Effector CD8-positive, alpha-beta T cell (primary cell): ENCODE results near the gene MT3.

Source experiments
- DNase-seq: peaks from one replicate; lab custom pipeline; 2025; lab: John Stamatoyannopoulos, UW
- total RNA-seq, 4 experiments: gene quantifications; one replicate each; lab custom pipeline; 2026; lab: John Stamatoyannopoulos, UW

Gene MT3
- total RNA-seq, result 0 to 0.36 (median 0) reads per million in 4 experiments

DNA sequence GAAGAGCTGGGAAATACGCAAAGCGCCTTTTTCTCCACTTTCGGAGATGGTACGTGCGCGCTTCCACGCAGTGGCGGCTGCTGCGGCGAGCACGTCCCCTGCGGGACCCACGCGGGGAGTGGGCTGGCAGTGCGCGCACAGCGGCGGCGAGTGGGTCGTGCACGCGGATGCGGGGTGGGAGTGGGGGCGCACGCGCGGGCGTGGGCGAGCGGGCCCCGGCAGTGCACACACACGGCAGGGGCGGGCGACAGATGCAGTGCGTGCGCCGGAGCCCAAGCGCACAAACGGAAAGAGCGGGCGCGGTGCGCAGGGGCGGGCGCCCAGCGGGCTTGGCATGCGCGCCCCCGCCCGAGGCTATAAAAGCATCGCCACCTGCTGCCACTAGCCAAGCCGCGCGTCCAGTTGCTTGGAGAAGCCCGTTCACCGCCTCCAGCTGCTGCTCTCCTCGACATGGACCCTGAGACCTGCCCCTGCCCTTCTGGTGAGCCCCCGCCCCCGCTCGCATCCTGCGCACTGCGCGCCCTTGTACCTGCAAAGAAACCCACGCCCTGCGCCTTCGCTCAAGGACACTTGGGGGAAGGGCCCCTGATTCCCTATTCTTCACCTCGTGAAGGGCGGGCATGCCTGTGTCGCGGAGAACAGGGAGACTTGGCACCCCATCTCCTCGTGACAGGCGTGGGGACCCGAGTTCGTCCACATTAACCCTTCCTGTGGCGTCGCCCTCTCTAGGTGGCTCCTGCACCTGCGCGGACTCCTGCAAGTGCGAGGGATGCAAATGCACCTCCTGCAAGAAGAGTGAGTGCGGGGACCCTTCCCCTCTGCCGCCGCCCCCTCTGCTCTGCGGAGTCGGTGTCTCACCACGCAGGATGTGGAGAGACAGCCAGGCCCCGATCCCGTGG, at the start of gene MT3:
TSS of gene MT3 (plus strand) at position 388 of the 899 bp plus-strand sequence. CDS start at position 451, 63 bp downstream.
- peak; percentile 12 for DNase-seq

DNA sequence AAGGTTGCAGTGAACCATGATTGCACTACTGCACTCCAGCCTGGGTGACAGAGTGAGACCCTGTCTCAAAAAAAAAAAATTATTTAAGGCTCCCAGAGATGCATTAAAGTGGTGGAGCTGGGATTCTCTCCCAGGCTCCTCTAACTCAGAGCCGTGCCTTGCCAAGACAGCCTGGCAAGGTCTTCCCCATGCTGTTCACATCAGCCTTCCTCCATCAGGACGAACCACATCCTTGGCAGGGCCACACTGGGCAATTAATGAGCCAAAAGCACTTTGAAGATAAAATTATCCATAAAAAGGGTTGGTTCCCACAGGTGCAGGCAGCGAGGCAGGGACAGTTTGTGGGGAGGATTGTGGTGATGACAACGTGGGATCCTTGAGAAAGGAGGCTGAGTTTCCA, 49.7 kb upstream of the MT3 start:
- DNase-seq, result no peak

DNA sequence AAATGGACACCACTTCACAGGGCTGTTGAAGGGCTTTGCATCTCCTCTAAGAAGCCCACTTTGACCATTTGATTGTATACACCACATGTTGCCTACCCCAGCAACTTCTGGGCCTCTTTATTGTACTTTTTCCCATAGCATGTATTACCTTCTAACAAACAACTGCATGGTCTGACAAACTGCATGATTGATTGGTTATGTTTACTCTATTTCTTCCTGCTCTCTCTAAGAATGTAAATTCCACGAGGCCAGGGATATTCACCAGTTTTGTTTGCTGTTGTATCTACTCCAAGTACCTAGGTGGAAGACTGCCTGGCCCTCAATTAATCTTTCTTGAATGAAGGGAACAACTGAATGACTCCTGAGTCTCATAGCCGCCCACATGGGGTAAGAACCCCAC, 47.3 kb upstream of the MT3 start:
- DNase-seq, result no peak

DNA sequence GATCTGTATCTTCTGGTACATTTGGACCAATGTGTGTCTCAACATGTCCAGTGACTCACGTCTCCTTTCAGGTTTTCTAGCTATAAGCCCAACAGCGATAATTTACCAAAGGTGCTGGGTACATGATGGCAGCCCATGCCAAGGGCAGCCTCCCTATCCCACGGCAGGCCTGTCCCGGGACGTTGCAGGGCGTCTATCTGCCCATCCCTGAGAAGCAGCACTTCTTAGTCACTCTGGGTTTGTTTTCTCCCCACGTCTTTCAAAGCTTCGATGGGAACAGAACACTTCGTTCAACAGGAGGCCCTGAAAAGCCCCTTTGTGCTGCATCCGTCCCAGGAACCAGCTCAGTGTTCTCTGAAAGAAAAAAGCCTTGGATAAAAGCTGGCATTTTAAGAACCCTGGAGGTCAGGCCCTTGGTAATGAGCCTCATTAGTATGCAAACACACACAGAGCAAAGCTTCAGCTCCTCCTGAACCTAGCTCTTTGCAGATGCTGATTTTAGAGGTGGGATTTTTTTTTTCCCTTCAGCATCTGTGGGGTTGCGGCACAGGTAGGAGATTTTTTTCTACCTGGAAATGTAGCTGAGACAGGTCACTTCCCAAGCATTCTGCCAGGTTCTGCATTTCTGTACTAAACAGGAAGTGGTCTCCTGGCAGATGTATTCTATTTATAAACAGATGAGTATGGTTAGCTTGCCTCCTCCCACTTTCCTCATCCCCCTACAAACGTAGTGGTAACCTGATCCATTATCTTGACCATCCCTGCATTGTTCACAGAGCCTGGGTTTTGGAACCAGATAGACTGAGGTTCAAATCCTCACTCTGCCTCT, 42.0 kb upstream of the MT3 start:
- DNase-seq, result no peak

DNA sequence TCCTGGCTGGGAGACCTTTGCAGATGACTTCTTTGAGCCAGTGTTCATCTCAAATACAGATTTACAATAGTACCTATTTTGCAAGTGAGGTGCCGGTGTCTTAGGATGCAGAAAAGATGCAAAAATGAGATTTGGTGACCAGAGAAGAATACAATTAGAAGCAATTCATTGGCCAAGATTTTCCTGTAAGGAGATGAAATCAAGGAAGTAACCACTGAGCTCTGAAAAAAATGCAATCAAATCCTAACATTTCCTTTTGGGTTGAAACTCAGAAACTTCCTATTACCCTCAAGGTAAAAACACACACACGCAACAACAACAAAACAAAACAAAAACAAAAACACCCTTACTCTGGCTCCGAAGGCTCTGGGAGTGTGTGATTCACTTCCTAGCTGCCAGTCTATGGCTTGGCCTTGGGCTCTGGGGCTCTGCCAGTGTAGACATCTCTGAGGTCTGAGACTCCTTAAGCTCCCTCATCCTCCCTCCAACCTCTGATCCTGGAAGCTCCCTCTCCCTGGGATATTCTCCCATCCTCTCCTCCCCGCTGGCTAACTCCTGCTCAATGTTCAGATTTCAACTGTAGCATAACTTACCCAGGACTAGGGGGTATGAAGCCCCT, 41.3 kb upstream of the MT3 start:
- DNase-seq, result no peak

DNA sequence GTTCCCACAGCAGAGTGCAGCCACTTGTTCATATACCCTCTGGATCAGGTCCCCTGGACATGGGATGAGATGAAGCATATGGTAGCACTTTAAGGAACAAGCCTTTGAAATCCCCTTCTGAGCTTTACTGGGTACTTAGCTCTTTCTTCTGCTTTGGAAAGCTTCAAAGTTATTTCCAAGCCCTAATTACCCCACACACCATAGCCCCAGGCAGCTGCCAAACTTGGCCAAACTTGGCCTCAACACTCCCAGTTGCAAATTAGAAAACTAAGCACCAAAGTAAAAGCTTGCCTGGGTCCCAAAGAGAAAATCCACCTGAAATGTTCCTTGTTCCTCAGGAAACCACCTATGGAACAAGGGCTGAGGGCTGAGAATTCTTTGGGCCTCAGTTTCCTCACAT, 40.2 kb upstream of the MT3 start:
- no peak for DNase-seq

DNA sequence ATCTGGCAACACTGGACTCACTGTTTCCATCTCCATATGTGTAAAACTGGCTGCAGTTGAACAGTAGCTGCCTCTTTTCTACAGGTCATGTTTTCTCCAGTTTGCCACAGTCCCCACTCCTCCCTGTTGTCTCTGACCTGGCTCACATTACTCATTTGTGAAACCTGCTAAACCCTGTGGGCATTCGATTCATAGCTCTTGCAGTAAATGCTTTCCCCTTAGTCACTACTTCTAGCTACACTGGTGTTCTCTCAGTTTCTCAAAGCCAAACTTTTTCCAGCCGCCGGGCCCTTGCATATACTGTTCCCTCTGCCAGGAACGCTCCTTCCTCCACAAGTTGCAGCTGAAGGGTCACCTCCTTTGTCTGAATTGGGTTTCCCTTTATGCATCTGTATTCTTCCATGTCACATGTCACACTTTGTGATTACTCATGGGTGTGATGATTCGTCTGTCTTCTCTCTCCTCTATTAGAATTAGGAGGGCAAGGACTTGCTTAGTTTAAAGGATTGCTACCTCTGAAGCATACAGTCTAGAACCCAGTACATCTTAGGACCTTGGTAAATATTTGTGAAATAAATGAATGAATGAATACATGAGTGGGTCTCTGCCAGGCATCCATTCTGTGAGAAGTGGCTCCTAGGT, 39.5 kb upstream of the MT3 start:
- DNase-seq, result no peak

DNA sequence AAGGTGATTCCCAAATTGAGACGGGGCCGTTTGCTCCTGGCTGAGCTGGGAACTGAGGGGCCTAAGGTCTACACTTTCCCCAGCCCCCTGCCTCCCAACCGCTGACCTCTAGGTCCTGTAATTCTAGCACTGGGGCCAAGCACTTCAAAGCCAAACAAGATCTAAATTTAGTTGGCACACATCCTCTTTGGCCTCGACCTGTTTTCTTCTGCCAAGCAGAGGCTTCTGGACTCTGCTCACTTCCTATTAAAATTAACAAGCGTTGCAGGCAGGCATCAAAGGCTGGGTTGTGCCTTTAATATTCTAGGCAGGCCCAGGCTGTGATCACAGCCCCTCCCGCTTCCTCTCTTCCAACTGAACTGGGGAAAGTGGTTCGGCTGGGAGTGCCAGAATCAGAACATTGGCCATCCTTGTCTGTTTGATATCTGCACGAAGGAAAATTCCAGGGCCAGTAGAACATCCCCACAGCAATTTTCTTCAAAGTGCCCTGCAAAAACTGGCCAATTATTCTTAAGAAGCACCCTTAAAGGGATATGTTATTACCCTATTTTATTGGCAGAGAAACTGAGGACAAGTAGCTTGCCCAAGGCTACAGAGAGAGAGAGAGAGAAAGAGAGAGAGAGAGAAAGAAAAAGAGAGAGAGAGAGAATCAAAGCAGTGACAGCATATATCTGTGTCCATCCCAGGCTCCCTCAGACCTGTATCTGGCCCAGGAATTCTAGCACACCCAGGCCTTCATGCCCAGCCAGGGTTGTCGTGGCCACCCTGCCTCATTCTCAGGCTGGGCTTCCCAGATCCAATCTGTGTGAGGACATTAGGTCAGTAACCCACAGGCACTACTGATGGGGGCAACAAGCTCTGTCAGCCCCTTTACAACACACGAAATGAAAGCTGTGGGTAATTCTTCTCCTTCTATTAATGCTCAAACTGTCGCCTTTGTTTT, 37.3 kb upstream of the MT3 start:
- no peak for DNase-seq

DNA sequence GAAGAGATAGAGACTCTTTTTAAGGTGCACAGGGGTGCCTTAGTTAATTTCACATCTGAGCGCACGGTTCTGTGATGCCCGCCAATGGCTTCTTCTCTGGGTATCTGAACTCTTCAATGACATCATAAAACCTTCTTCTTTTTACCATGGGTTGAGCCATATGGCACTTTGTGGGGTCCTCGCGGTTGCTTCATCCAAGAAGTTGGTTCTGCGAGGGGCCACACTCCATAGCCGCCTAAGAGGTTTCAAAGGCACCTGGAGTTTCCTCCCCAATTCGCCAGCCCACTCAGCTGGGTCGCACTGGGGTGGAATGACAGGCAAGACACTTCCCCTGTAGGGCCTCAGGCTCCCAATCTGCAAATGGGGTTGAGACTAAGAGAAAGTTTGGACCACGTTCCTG, 34.9 kb upstream of the MT3 start:
- DNase-seq, result no peak

DNA sequence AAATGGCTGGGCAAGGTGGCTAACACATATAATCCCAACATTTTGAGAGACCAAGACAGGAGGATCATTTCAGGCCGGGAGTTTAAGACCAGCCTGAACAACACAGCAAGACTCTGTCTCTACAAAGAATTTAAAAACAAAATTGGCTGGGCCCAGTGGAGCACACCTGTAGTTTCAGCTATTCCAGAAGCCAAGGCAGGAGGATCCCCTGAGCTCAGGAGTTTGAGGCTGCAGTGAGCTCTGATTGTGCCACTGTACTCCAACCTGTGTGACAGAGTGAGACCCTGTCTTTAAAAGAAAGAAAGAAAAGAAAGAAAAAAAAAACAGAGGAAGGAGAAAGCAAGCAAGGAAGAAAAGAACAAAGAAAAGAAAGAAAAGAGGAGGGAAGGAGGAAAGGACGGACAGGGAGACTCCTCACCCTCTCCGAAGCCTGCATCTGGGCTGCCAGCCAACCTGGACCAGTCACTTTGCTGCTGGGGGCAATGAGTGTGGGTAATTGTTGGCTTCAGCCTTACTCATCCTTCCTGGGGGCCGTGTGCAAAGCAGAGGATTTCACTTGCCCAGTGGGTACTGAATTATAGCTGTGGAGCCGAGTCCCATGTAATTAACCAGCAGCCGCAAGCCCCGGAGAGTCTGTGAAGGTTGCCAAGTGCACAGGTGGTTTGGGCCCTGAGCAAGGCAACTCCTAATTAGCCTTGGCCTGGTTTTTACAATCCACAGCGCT, 31.1 kb upstream of the MT3 start:
- DNase-seq, result no peak

DNA sequence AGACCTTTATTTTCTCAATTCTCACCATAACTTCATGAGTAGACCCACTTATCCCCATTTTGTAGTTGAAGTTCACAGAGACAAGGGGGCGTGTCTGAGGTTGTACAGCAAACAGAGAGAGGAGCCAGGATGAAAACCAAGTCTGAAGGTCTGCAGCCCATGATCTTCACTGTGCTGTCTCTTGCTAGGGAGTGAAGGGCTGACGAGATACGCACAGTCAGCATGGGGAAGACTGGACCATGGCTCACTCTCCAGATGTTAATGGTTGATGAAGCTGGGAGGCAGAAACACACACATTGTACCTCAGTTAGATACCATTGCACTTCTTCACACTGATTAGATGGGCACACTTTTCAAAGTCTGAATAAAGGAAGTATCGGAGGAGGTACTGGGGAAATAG, 30.2 kb upstream of the MT3 start:
- DNase-seq, result no peak

DNA sequence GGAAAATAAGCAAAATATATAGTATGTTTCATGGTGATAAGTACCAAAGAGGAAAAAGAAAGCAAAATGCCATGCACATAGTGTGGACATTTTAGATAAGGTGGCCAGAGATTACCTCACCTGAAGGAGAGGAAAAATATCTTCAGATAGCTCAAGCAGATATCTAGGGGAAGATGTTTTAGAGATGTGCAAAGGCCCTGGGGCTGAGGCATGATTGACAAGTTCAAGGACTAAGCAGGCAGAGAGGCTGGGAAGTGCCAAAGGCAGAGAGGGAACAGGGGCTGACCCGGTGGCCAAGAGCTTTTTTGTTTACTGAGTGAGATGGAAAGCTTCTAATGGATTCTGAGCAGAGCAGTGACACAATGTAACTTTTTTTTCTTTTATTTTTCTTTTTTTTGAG, 28.9 kb upstream of the MT3 start:
- no peak for DNase-seq

DNA sequence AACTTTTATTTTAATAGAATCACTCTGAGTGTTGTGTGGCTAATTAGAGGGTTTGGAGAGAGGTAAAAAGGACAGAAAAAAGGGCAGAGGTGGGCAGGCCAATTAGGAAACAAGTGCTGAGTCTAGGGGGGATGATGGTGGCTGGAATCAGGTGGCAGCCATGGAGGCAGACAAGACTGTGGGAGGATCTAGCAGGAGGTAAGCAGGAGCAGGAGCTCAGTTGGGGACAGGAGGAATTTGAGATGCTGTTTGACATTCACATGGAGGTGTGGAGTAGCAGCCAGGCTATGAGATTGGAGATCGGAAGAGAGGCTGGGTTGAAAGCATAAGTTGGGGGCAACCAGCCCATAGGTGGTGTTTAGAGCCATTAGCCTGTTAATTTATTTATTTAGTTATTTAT, 28.2 kb upstream of the MT3 start:
- DNase-seq, result no peak

DNA sequence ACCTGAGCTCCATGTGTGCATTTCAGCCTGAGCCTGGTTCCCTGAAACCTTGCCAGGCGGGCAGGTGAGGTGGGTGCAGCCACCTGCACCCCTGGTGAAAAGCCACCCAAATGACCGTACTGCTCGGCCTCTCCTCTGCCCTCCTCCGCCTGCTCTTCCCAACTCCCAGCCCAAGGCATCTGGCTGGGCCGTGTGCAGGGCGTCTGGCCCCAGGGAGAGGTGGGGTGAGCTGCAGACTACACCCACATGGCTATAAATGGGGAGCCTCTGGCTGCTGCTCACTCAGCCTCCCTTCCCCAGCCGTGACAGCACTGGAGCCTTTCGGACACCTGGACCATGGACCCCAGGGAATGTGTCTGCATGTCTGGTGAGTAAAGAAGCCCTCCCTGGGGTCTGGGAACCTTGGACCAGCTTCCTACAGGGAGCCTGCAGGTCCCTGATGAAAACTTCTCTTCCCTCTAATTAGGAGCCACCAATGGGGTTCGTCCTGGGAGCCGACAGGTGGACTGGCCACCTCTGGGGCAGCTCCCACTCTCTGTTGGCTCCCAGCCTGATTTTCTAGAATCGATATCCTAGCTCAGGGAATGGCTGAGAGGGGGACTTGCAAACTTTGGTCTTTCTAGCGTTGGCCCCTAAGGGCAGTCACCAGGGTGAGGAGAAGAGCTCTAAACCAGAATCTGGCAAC, 24.4 kb upstream of the MT3 start, which contains the start of gene MT4:
TSS of gene MT4 (plus strand) at position 281 of the 685 bp plus-strand sequence. CDS start at position 337, 56 bp downstream.
- no peak for DNase-seq

DNA sequence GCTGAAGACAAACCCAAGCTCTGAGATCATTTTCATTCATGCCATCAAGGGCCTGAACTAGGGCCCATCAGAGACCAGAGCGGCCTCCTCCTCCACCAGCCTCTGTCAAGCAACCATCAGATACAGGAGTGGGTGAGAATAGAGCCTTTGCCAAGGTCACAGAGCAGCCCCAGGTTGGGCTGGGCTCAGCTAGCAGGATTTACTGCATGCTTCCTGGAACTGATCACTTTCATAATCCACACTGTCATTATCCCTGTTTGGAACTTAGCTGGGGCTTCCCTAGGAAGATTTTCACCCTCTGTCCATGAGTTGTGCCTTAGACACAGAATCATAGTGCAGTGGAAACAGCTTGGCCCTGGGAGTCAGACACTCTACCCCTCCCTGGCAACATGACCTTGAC, 19.4 kb upstream of the MT3 start:
- no peak for DNase-seq

DNA sequence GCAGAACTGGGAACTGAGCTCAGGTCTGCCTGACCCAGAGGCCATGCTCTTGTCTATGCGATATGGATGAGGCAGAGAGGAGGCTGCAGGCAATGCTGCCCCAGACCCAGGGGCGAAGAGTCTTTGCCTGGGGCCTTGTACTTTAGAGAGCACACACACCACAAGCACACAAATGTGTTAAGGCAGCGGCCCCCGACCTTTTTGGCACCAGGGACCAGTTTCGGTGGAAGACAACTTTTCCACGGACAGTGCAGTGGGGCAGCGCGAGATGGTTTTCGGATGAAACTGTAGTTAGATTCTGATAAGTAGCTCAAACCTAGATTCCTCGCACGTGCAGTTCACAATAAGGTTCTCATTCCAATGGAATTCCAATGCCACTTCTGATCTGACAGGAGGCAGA, 17.8 kb upstream of the MT3 start:
- no peak for DNase-seq

DNA sequence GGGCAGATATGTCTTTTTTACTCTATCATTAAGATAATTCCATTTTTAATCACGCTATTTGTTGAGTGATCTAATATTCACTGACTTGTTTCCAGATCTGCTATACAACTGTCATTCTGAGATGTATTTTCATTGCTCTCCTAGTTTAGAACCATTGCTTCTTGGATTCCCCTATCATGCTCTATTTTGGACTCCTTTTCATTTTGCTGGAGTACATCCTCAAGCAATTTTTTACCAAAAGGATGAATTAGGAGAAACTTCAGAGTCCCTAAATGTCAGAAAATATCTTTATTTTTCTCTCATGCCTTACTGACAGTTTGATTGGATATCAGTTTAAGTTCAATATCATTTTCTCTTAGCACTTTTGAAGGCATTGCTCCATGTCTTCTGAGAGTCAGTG, 14.7 kb upstream of the MT3 start:
- no peak for DNase-seq

DNA sequence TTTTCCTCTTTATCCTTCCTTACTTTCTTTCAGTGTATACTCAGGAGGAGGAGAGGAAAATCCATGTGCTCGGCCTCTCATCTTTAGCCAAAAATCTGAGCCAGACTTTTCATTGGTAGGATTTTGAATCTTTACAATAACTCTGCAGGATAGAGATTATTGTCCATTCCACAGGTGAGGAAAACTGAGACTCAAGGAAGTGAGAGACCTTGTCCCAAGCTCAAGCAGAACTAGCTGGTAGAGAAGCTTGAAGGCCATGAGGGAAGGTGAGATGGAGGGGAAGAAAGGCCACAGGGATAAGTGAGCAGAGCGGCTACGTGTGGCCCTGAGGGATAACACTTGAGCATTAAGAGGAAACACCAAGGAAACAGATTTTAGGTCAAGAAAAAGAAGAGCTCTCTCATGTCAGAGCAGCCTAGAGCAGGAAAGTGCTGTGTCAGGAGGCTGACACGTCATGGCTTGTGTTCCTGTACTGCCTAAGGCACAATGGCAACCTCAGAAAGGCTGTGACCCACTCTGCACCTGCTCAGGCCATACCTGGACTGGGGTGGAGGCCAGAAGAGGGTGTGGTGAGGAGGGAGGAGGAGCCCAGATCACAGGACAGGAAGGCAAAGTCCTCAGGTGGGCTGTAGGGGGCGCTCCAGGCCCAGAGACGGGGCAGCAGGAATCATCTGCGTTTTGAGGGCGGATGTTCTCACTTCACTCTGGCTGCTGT, 12.6 kb upstream of the MT3 start:
- peak; percentile 80 for DNase-seq

DNA sequence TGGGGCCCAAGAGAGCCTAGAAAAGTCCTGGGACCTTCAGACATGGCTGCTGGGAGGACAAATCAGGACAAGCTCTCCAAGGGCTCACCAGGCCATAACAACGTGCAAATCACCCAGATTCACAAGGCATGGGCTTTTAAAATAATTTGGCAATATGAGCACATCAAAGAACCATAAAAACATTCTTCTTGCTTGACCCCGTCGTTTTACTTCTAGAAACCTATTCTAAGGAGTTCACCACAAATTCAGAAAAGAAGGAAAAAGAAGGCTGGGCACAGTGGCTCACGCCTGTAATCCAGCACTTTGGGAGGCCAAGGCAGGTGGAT, 12.1 kb upstream of the MT3 start:
- DNase-seq, result no peak
